PFSK-1 (cell line): ENCODE measurements around the gene PALMD.

Source experiments
- FOXP2 ChIP-seq: optimal IDR thresholded peaks from 2 replicates; pipeline ENCODE3; 2011; ENCODE audit warnings: borderline replicate concordance, control low read depth, inconsistent platforms; ENCODE audit not compliant: insufficient read depth; ENCODE audit errors: extremely low read length, extremely low read depth
- POLR2AphosphoS5 ChIP-seq: IDR thresholded peaks from 2 replicates; pipeline ENCODE4 v1.6.1; 2012; ENCODE audit warnings: low read depth, mild to moderate bottlenecking, control low read depth, low read length, moderate library complexity
- TAF1 ChIP-seq: IDR thresholded peaks from 2 replicates; pipeline ENCODE4 v1.6.1; 2012; ENCODE audit warnings: low read length, control low read depth, borderline replicate concordance; ENCODE audit not compliant: insufficient read depth
- TF ChIP-seq, protein P1 (sequence below), 2 experiments: IDR thresholded peaks; 2 replicates each; pipeline versions ENCODE4 v1.6.1 to v1.8.0; 2011 to 2012; ENCODE audit warnings: low read depth in 2 of 2, low read length in 2 of 2, control low read depth in 1 of 2, inconsistent platforms in 1 of 2, mild to moderate bottlenecking in 1 of 2, moderate library complexity in 1 of 2; ENCODE audit not compliant: insufficient read depth in 1 of 2

DNA sequence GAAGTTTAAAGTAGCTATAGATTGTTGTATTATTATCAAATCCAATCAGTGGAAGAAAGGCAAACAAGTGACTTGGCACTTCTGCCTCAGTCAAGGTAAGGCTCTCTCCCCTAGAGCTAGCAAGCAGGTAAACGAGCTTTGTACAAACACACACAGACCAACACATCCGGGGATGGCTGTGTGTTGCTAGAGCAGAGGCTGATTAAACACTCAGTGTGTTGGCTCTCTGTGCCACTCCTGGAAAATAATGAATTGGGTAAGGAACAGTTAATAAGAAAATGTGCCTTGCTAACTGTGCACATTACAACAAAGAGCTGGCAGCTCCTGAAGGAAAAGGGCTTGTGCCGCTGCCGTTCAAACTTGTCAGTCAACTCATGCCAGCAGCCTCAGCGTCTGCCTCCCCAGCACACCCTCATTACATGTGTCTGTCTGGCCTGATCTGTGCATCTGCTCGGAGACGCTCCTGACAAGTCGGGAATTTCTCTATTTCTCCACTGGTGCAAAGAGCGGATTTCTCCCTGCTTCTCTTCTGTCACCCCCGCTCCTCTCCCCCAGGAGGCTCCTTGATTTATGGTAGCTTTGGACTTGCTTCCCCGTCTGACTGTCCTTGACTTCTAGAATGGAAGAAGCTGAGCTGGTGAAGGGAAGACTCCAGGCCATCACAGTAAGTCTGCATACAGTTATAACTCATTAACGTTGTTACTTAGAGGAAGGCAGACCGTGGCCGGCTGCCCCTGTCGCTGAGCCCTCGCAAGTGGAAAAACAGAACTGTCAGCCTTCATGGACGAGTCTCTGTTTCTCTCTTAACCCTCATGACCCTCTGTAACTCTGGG, at the start of gene PALMD:
- TF ChIP-seq POLR2AphosphoS5 (no peak), FOXP2 (no peak), TAF1 (no peak)
- TF ChIP-seq, protein P1, sequence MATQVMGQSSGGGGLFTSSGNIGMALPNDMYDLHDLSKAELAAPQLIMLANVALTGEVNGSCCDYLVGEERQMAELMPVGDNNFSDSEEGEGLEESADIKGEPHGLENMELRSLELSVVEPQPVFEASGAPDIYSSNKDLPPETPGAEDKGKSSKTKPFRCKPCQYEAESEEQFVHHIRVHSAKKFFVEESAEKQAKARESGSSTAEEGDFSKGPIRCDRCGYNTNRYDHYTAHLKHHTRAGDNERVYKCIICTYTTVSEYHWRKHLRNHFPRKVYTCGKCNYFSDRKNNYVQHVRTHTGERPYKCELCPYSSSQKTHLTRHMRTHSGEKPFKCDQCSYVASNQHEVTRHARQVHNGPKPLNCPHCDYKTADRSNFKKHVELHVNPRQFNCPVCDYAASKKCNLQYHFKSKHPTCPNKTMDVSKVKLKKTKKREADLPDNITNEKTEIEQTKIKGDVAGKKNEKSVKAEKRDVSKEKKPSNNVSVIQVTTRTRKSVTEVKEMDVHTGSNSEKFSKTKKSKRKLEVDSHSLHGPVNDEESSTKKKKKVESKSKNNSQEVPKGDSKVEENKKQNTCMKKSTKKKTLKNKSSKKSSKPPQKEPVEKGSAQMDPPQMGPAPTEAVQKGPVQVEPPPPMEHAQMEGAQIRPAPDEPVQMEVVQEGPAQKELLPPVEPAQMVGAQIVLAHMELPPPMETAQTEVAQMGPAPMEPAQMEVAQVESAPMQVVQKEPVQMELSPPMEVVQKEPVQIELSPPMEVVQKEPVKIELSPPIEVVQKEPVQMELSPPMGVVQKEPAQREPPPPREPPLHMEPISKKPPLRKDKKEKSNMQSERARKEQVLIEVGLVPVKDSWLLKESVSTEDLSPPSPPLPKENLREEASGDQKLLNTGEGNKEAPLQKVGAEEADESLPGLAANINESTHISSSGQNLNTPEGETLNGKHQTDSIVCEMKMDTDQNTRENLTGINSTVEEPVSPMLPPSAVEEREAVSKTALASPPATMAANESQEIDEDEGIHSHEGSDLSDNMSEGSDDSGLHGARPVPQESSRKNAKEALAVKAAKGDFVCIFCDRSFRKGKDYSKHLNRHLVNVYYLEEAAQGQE (IDR thresholded peaks at IDR 0.05; ENCODE audit: insufficient read depth in 1 of 2, low read depth in 2 of 2, low read length in 2 of 2) = no peak
